NB4 (cell line): ENCODE measurements around the gene EPN2.

ENCODE experiments used
- CTCF ChIP-seq: IDR thresholded peaks from one replicate; pipeline ENCODE4 v1.5.1; 2012; ENCODE audit warnings: low read depth, low read length
- MAX ChIP-seq: IDR thresholded peaks from 2 replicates; pipeline ENCODE4 v1.6.1; 2011; ENCODE audit warnings: low read depth, low read length
- POLR2A ChIP-seq: IDR thresholded peaks from 2 replicates; pipeline ENCODE4 v1.6.1; 2011; ENCODE audit warnings: mild to moderate bottlenecking; ENCODE audit not compliant: insufficient read length; ENCODE audit errors: extremely low read depth

- TF ChIP-seq CTCF (no peak), MAX (no peak), POLR2A (no peak)
Measured at GRCh38 chr17:19336938-19337711, 100.0 kb downstream of the EPN2 start.
